PC-9 (cell line): ENCODE data around the gene ZNF181. TPM values are rescaled to one million over a fixed set of nuclear protein-coding genes. Genes with fewer than 3 reads are reported as not detected.

Experiments used
- BruUV-seq: library from RNA; stranded (reverse); fragments of 400-500 nt; replicated peaks from 2 replicates; lab custom pipeline; 2021; lab: Mats Ljungman, UMichigan
- CTCF ChIA-PET: fragments of 300-600 bp; sonication (Branson Sonifier 250); formaldehyde crosslinking; loops from one replicate; lab custom pipeline; 2022; ENCODE audit warnings: antibody characterized with exemption; lab: Charles Lee
- POLR2A ChIA-PET: fragments of 300-600 bp; sonication (Branson Sonifier 250); formaldehyde crosslinking; loops from one replicate; lab custom pipeline; 2022; ENCODE audit warnings: antibody characterized with exemption; ENCODE audit not compliant: unreplicated experiment; lab: Charles Lee
- DNase-seq, 2 experiments: peaks; one replicate each; pipeline versions ENCODE4 v3.0.0 to v3.0.0-alpha.2; 2015 to 2022; ENCODE audit warnings: mixed read lengths in 1 of 2
- H2AFZ ChIP-seq: fragments of 200-600 bp; sonication (generic); 2 replicates; pipeline ENCODE4 v1.8.1; 2017; ENCODE audit warnings: antibody characterized with exemption
- H3F3A ChIP-seq: fragments of 200-600 bp; sonication (generic); 2 replicates; pipeline ENCODE4 v1.8.1; 2017; ENCODE audit warnings: antibody characterized with exemption, mild to moderate bottlenecking, low read depth; ENCODE audit not compliant: insufficient read depth
- H3K27ac ChIP-seq: fragments of 200-600 bp; sonication (generic); 2 replicates; pipeline ENCODE4 v1.6.1; 2016; ENCODE audit warnings: mixed run types
- H3K27me3 ChIP-seq: fragments of 200-600 bp; sonication (generic); 2 replicates; pipeline ENCODE4 v1.6.1; 2016; ENCODE audit warnings: low read depth, mixed run types; ENCODE audit not compliant: insufficient read depth
- H3K36me3 ChIP-seq: fragments of 200-600 bp; sonication (generic); 2 replicates; pipeline ENCODE4 v1.6.1; 2016; ENCODE audit warnings: low read depth, mixed run types
- H3K4me1 ChIP-seq: fragments of 200-600 bp; sonication (generic); replicated peaks from 2 replicates; pipeline ENCODE4 v1.6.1; 2016; ENCODE audit warnings: mixed run types; ENCODE audit not compliant: insufficient read depth
- H3K4me2 ChIP-seq: fragments of 200-600 bp; sonication (generic); 2 replicates; pipeline ENCODE4 v1.6.1; 2017; ENCODE audit warnings: mixed run types
- H3K4me3 ChIP-seq: fragments of 200-600 bp; sonication (generic); 2 replicates; pipeline ENCODE4 v1.6.1; 2016; ENCODE audit warnings: mixed run types
- H3K79me2 ChIP-seq: fragments of 200-600 bp; sonication (generic); 2 replicates; pipeline ENCODE4 v1.6.1; 2017; ENCODE audit warnings: low read depth, mixed run types
- H3K9me2 ChIP-seq: fragments of 200-600 bp; sonication (generic); 2 replicates; pipeline ENCODE4 v1.8.1; 2017; ENCODE audit warnings: mild to moderate bottlenecking; ENCODE audit not compliant: insufficient read depth
- H3K9me3 ChIP-seq: fragments of 200-600 bp; sonication (generic); 2 replicates; pipeline ENCODE4 v1.8.1; 2016; ENCODE audit warnings: low read depth; ENCODE audit not compliant: insufficient read depth
- H4K20me1 ChIP-seq: fragments of 200-600 bp; sonication (generic); 2 replicates; pipeline ENCODE4 v1.8.1; 2017; ENCODE audit not compliant: insufficient read depth
- CTCF ChIP-seq: fragments of 200-600 bp; sonication (generic); conservative IDR thresholded peaks from 2 replicates; pipeline ENCODE4 v1.6.1; 2017; ENCODE audit warnings: mixed run types, antibody characterized with exemption, mild to moderate bottlenecking, moderate library complexity
- EZH2 ChIP-seq: fragments of 200-600 bp; sonication (generic); IDR thresholded peaks from 2 replicates; pipeline ENCODE4 v1.8.0; 2017; ENCODE audit warnings: antibody characterized with exemption, low read depth
- intact Hi-C: fragments of 100-400 bp; cut with micrococcal nuclease; formaldehyde crosslinking; loops from one replicate; pipeline ENCODE4 v1.10.0; 2022; ENCODE audit not compliant: unreplicated experiment
- total RNA-seq: library from RNA; stranded (reverse); gene quantifications from 2 replicates; pipeline ENCODE4 v1.2.3, GENCODE V29; 2021

ZNF181 gene
- total RNA-seq, 1 experiment from 2014 or later, result 4.7 TPM

- H3K9me2 ChIP-seq, result no peaks in the 10 kb centered on the region
- H3K27ac ChIP-seq, result no peak overlapping the region
- no TSS peak for BruUV-seq
- TF ChIP-seq CTCF (no peak), EZH2 (no peak)
- no peaks in the 10 kb centered on the region for H3K9me3 ChIP-seq
- DNase-seq, result no peak
- no peaks in the 10 kb centered on the region for H3F3A ChIP-seq
- intact Hi-C loops, result no loop called here
- POLR2A ChIA-PET, result interaction anchor here (0.7 kb wide), 1 partner anchor 47 kb away, joined by 11 read pairs; no protein-coding TSS in a partner anchor
- H3K4me1 ChIP-seq, result no peaks in the 10 kb centered on the region
- no peaks in the 10 kb centered on the region for H3K36me3 ChIP-seq
- peak overlapping the region; percentile 56 for H3K4me2 ChIP-seq
- H3K79me2 ChIP-seq, result no peaks in the 10 kb centered on the region
- CTCF ChIA-PET, result no interaction called here
- H3K4me3 ChIP-seq, result no peak overlapping the region
- H2AFZ ChIP-seq, result no peak overlapping the region
- H3K27me3 ChIP-seq, result peaks cover 33% of the 10 kb centered on the region
- H4K20me1 ChIP-seq, result no peaks in the 10 kb centered on the region
Measured at GRCh38 chr19:34794066-34794960, 60.3 kb downstream of the ZNF181 start.

Other genes starting within 250 kb of the ZNF181 start
- gene SCGB2B2, start 57.1 kb upstream of the ZNF181 start, total RNA-seq, result 1.4 and 1.9 TPM in 2 replicates
- gene ZNF302, start 56.6 kb upstream of the ZNF181 start, total RNA-seq, result 17.5 and 19.5 TPM in 2 replicates
- 9.2 and 12.4 TPM in 2 replicates for gene ZNF599, start 39.0 kb downstream of the ZNF181 start, total RNA-seq
- gene ZNF30, start 192.7 kb downstream of the ZNF181 start, total RNA-seq, result 1.3 and 1.9 TPM in 2 replicates
- gene ZNF792, start 230.0 kb downstream of the ZNF181 start, total RNA-seq, result 3.5 and 4.1 TPM in 2 replicates